Nephron progenitor cell (in vitro differentiated cells): ENCODE measurements around the gene USP38.

Experiments used
- DNase-seq: peaks from one replicate; pipeline ENCODE4 v3.0.0; 2021
- H3K27ac Mint-ChIP-seq: 2 replicates; pipeline ENCODE4 v1.8.0; 2021; ENCODE audit warnings: mild to moderate bottlenecking, moderate library complexity, mixed read lengths
- H3K27me3 Mint-ChIP-seq: 2 replicates; pipeline ENCODE4 v1.8.0; 2021; ENCODE audit warnings: mild to moderate bottlenecking, low read depth, mixed read lengths; ENCODE audit not compliant: poor library complexity
- H3K36me3 Mint-ChIP-seq: 2 replicates; pipeline ENCODE4 v1.8.0; 2021; ENCODE audit warnings: low read depth, mixed read lengths
- H3K4me1 Mint-ChIP-seq: 2 replicates; pipeline ENCODE4 v1.8.0; 2021; ENCODE audit warnings: mixed read lengths
- H3K4me3 Mint-ChIP-seq: 2 replicates; pipeline ENCODE4 v1.8.0; 2021; ENCODE audit warnings: mild to moderate bottlenecking, moderate library complexity, mixed read lengths
- H3K9me3 Mint-ChIP-seq: 2 replicates; pipeline ENCODE4 v1.8.0; 2021; ENCODE audit warnings: mild to moderate bottlenecking, moderate library complexity, mixed read lengths
- CTCF ChIP-seq: fragments of 200-600 bp; sonication (generic); IDR thresholded peaks from 2 replicates; pipeline ENCODE4 v1.5.0; 2021; ENCODE audit warnings: antibody characterized with exemption

The USP38 gene

GRCh38 chr4:143250617-143251016 lies 65.9 kb downstream of the USP38 start:
- Mint-ChIP-seq H3K27ac (no peak overlapping the region), H3K9me3 (no peaks in the 10 kb centered on the region), H3K36me3 (no peaks in the 10 kb centered on the region), H3K27me3 (peaks cover 9% of the 10 kb centered on the region), H3K4me3 (no peak overlapping the region), H3K4me1 (peaks cover 6% of the 10 kb centered on the region)
- no peak for DNase-seq
- no peak for TF ChIP-seq CTCF

GRCh38 chr4:143251348-143251747 lies 66.6 kb downstream of the USP38 start:
- Mint-ChIP-seq H3K4me3 (no peak overlapping the region), H3K4me1 (peaks cover 6% of the 10 kb centered on the region), H3K36me3 (no peaks in the 10 kb centered on the region), H3K27me3 (peaks cover 9% of the 10 kb centered on the region), H3K27ac (no peak overlapping the region), H3K9me3 (no peaks in the 10 kb centered on the region)
- no peak for TF ChIP-seq CTCF
- no peak for DNase-seq

DNA sequence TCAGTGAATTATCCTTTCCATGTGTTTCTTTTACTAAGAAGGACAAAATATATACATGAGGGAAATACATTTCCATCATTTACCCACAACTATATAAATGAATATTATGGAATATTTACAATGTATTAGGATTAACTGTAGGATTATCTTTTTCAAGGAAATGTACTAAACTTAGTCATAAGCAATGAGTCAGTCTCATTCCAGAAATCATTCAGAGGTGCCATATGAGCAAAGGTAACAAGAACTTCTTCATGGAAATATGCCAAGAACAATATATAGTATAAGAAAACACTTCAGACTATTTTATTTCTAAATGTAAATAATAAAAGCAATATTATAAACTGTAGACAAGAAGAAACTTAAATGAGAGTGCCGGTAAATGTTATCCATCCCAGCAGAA lies 67.1 kb downstream of the USP38 start:
- Mint-ChIP-seq H3K9me3 (no peaks in the 10 kb centered on the region), H3K4me3 (no peak overlapping the region), H3K27ac (no peak overlapping the region), H3K27me3 (peaks cover 6% of the 10 kb centered on the region), H3K4me1 (peaks cover 6% of the 10 kb centered on the region), H3K36me3 (no peaks in the 10 kb centered on the region)
- DNase-seq = no peak
- no peak for TF ChIP-seq CTCF

DNA sequence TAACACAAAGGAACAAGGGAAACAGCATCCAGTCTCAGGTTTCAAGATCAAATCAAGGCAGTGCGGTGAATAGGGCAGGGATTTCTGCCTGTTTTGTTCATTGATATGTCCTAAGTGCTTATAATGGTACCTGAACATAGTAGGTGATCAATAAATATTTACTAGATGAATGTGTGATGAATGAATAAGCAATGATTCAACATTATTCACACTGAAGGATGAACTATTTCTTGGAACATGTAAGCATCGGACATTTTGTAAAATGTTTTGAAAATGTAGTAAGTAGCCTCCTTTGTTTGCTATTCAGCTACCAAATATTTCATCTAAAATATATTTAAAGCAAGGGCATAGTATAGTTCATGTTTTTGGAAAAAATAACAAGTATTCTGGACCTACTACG lies 67.8 kb downstream of the USP38 start:
- no peaks in the 10 kb centered on the region for H3K36me3 Mint-ChIP-seq
- H3K27ac Mint-ChIP-seq = no peak overlapping the region
- TF ChIP-seq CTCF = no peak
- H3K4me3 Mint-ChIP-seq = no peak overlapping the region
- DNase-seq = no peak
- H3K27me3 Mint-ChIP-seq = peaks cover 6% of the 10 kb centered on the region
- no peaks in the 10 kb centered on the region for H3K9me3 Mint-ChIP-seq
- peaks cover 6% of the 10 kb centered on the region for H3K4me1 Mint-ChIP-seq

DNA sequence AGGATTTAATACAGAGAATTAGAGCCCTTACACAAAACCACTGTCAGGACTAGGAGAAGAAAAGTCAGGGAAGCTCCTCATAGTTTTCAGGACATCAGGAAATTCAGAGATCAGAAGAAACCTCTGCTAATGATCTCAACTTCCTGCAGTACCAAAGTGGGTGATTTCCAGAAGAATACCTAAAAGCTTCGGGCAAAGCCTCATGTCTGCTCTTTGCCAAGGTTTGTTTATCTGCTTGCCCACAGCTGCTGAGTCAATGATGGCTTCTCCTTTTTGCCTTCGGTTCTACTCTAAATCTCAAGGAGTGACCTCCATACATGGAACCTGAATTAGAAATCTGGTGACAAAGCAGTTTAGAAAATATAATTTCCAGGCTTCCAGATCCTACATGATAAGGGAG lies 68.4 kb downstream of the USP38 start:
- Mint-ChIP-seq H3K36me3 (no peaks in the 10 kb centered on the region), H3K4me3 (no peak overlapping the region), H3K27ac (no peak overlapping the region), H3K27me3 (peaks cover 4% of the 10 kb centered on the region), H3K9me3 (no peaks in the 10 kb centered on the region), H3K4me1 (peaks cover 6% of the 10 kb centered on the region)
- DNase-seq = no peak
- no peak for TF ChIP-seq CTCF

- Mint-ChIP-seq H3K9me3 (no peaks in the 10 kb centered on the region), H3K4me1 (peaks cover 6% of the 10 kb centered on the region), H3K4me3 (no peak overlapping the region), H3K27ac (peak overlapping the region; percentile 44), H3K27me3 (peaks cover 4% of the 10 kb centered on the region), H3K36me3 (no peaks in the 10 kb centered on the region)
- TF ChIP-seq CTCF = no peak
- peak; percentile 11 for DNase-seq
These were observed 69.9 kb downstream of the USP38 start for GRCh38 chr4:143254491-143255226.
